Right atrium auricular region (tissue), 2 donors: Measurements from ENCODE around the gene USP3. TPM values are rescaled to one million over a fixed set of nuclear protein-coding genes. Genes with fewer than 3 reads are reported as not detected.

Experiments used
- DNase-seq: peaks from one replicate; pipeline ENCODE4 v3.0.0-alpha.2; 2019; ENCODE audit warnings: low spot score
- H3K27ac ChIP-seq, 2 donors: fragments of 200-600 bp; sonication (generic); 1 replicate in 1 of 2; 2 replicates in 1 of 2; pipeline ENCODE4 v1.5.1; 2016 to 2019
- H3K27me3 ChIP-seq, 2 donors: fragments of 200-600 bp; sonication (generic); one replicate each; pipeline versions ENCODE4 v1.5.1 to v1.6.0; 2017 to 2019
- H3K36me3 ChIP-seq: fragments of 200-600 bp; sonication (generic); one replicate; pipeline ENCODE4 v1.5.1; 2016
- H3K4me1 ChIP-seq, 2 donors: fragments of 200-600 bp; sonication (generic); one replicate each; pipeline versions ENCODE4 v1.5.1 to v1.6.0; 2017 to 2019
- H3K4me3 ChIP-seq, 2 donors: fragments of 200-600 bp; sonication (generic); 1 replicate in 1 of 2; 2 replicates in 1 of 2; pipeline ENCODE4 v1.5.1; 2017 to 2019; ENCODE audit warnings: mild to moderate bottlenecking in 1 of 2, moderate library complexity in 1 of 2
- H3K9me3 ChIP-seq, 2 donors: fragments of 200-600 bp; sonication (generic); one replicate each; pipeline ENCODE4 v1.5.1; 2019
- CTCF ChIP-seq, 2 donors: fragments of 200-600 bp; sonication (generic); IDR thresholded peaks; one replicate each; pipeline ENCODE4 v1.5.1; 2019; ENCODE audit warnings: antibody characterized with exemption in 2 of 2
- total RNA-seq, 2 donors: library from RNA; depleted of rRNA; stranded (reverse); fragments of >200 nt; gene quantifications; one replicate each; pipeline ENCODE4 v1.1.0, GENCODE V29; 2016

The USP3 gene
- total RNA-seq, 2 donors from 2014 or later, result 12.3 to 18.5 TPM

GRCh38 chr15:63604281-63604680 lies 99.9 kb downstream of the USP3 start:
- Histone ChIP-seq H3K9me3 (no peaks in the 10 kb centered on the region), H3K27ac (no peak overlapping the region), H3K36me3 (peaks cover 20% of the 10 kb centered on the region), H3K4me1 (peaks cover 0 to 20% of the 10 kb centered on the region in 2 donors), H3K4me3 (no peak overlapping the region), H3K27me3 (no peaks in the 10 kb centered on the region)
- DNase-seq, result no peak
- no peak for TF ChIP-seq CTCF (IDR thresholded peaks at IDR 0.05)

- H3K36me3 ChIP-seq, result peaks cover 23% of the 10 kb centered on the region
These were observed 100.6 kb downstream of the USP3 start for GRCh38 chr15:63605036-63605435.

GRCh38 chr15:63605816-63606215 lies 101.4 kb downstream of the USP3 start:
- Histone ChIP-seq H3K4me1 (peaks cover 0 to 20% of the 10 kb centered on the region in 2 donors), H3K9me3 (no peaks in the 10 kb centered on the region), H3K27ac (no peak overlapping the region), H3K4me3 (no peak overlapping the region), H3K36me3 (peaks cover 23% of the 10 kb centered on the region), H3K27me3 (no peaks in the 10 kb centered on the region)
- no peak for DNase-seq
- TF ChIP-seq CTCF (IDR thresholded peaks at IDR 0.05), result no peak

More at GRCh38 chr15:63605036-63605435, 100.6 kb downstream of the USP3 start:
- Histone ChIP-seq H3K27me3 (no peaks in the 10 kb centered on the region), H3K4me3 (no peak overlapping the region), H3K27ac (no peak overlapping the region), H3K4me1 (peaks cover 0 to 16% of the 10 kb centered on the region in 2 donors), H3K9me3 (no peaks in the 10 kb centered on the region)
- TF ChIP-seq CTCF (IDR thresholded peaks at IDR 0.05), result no peak
- DNase-seq, result no peak

- Histone ChIP-seq H3K4me3 (no peak overlapping the region), H3K36me3 (peaks cover 25% of the 10 kb centered on the region), H3K27me3 (no peaks in the 10 kb centered on the region), H3K27ac (no peak overlapping the region), H3K9me3 (no peaks in the 10 kb centered on the region), H3K4me1 (peaks cover 0 to 24% of the 10 kb centered on the region in 2 donors)
- no peak for TF ChIP-seq CTCF (IDR thresholded peaks at IDR 0.05)
- DNase-seq, result no peak
These were observed 101.9 kb downstream of the USP3 start for GRCh38 chr15:63606308-63606707.

- Histone ChIP-seq H3K27me3 (no peaks in the 10 kb centered on the region), H3K36me3 (peaks cover 46% of the 10 kb centered on the region), H3K27ac (no peak overlapping the region), H3K4me3 (no peak overlapping the region), H3K9me3 (no peaks in the 10 kb centered on the region), H3K4me1 (peaks cover 0 to 16% of the 10 kb centered on the region in 2 donors)
- no peak for TF ChIP-seq CTCF (IDR thresholded peaks at IDR 0.05)
- DNase-seq, result no peak
These were observed 104.6 kb downstream of the USP3 start for GRCh38 chr15:63608989-63609388.

- Histone ChIP-seq H3K36me3 (peaks cover 50% of the 10 kb centered on the region), H3K27me3 (no peaks in the 10 kb centered on the region), H3K27ac (no peak overlapping the region), H3K4me3 (no peak overlapping the region), H3K9me3 (no peaks in the 10 kb centered on the region), H3K4me1 (peaks cover 0 to 16% of the 10 kb centered on the region in 2 donors)
- TF ChIP-seq CTCF (IDR thresholded peaks at IDR 0.05), result no peak
- DNase-seq, result no peak
These were observed 105.1 kb downstream of the USP3 start for GRCh38 chr15:63609448-63609847.
